ENCODE results near the gene RHBDL2. TPM values are rescaled to one million over a fixed set of nuclear protein-coding genes. Genes with fewer than 3 reads are reported as not detected.

RHBDL2 gene
- total and polyA plus RNA-seq, 10 of the 15 experiments (the other 5 are each of a cell fraction or from before 2014, with no cell fraction given): 0.05 TPM; not detected in 9

DNA sequence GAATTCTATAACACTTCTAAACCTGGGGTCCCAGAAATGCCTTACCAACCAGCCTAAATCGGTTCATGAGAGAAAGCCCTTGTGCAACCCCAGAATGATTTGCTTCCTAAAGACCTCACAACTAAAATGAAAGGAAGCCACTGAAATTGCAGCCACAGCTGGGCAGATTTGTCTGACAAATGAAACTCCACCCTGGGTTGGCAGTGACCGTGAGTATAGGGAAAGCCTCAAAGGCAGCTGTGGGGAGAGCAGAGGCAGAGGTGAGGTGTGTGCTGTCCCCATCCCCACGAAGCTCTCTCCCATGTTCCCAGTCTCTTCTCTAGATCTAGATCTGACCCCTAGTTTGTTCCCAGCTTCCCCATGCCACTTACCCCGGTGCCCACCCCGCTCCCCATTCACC, 23.1 kb downstream of the RHBDL2 start (continued):
- TF ChIP-seq CHD2 (IDR thresholded peaks at IDR 0.05; ENCODE audit: borderline replicate concordance, low read depth, low read length) (no peak), MEF2B (IDR thresholded peaks at IDR 0.05; ENCODE audit: partially characterized antibody, poor library complexity, severe bottlenecking) (no peak), CBX3 (IDR thresholded peaks at IDR 0.05; ENCODE audit: borderline replicate concordance, low read depth) (no peak), ZNF207 (IDR thresholded peaks at IDR 0.05; ENCODE audit: borderline replicate concordance) (no peak), NFIC (IDR thresholded peaks at IDR 0.05; ENCODE audit: low read depth, low read length) (no peak)
- TF ChIP-seq, protein P1, sequence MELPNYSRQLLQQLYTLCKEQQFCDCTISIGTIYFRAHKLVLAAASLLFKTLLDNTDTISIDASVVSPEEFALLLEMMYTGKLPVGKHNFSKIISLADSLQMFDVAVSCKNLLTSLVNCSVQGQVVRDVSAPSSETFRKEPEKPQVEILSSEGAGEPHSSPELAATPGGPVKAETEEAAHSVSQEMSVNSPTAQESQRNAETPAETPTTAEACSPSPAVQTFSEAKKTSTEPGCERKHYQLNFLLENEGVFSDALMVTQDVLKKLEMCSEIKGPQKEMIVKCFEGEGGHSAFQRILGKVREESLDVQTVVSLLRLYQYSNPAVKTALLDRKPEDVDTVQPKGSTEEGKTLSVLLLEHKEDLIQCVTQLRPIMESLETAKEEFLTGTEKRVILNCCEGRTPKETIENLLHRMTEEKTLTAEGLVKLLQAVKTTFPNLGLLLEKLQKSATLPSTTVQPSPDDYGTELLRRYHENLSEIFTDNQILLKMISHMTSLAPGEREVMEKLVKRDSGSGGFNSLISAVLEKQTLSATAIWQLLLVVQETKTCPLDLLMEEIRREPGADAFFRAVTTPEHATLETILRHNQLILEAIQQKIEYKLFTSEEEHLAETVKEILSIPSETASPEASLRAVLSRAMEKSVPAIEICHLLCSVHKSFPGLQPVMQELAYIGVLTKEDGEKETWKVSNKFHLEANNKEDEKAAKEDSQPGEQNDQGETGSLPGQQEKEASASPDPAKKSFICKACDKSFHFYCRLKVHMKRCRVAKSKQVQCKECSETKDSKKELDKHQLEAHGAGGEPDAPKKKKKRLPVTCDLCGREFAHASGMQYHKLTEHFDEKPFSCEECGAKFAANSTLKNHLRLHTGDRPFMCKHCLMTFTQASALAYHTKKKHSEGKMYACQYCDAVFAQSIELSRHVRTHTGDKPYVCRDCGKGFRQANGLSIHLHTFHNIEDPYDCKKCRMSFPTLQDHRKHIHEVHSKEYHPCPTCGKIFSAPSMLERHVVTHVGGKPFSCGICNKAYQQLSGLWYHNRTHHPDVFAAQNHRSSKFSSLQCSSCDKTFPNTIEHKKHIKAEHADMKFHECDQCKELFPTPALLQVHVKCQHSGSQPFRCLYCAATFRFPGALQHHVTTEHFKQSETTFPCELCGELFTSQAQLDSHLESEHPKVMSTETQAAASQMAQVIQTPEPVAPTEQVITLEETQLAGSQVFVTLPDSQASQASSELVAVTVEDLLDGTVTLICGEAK (IDR thresholded peaks at IDR 0.05; ENCODE audit: borderline replicate concordance): no peak

DNA sequence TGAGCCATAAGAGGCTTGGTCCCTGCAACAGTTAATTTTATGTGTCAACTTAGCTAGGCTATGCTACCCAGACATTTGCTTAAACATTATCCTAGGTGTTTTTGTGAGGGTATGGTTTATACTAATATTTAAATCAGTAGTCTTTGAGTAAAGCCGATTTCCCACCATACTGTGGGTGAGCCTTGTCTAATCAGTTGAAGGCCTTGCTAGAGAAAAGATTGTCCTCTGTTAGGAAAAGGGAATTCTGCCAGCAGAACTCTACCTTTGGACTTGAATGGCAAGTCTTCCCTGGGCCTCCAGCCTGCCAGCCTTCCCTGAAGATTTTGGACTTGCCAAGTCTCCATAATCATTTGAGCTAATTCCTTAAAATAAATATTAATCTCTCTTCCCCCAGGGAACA, 23.9 kb downstream of the RHBDL2 start:
- CTCF ChIA-PET: interaction anchor here (1.3 to 1.6 kb wide), 2 partner anchors 9 to 83 kb away, joined by 3 read pairs; no protein-coding TSS in a partner anchor

More for the DNA sequence above, 23.9 kb downstream of the RHBDL2 start:
- ChIA-PET POLR2A (no interaction called here), SMC1A (ENCODE audit: uncharacterized antibody, unreplicated experiment) (no interaction called here), RAD21 (ENCODE audit: unreplicated experiment) (no interaction called here)
- 79% methylated on average over 1 of the region's 1 CpG for WGBS (ENCODE audit: insufficient coverage, insufficient replicate concordance, low lambda C conversion rate, missing lambda C conversion rate)
- Histone ChIP-seq H3K79me2 (ENCODE audit: control insufficient read depth, insufficient read depth, low read length) (no peaks in the 10 kb centered on the region), H3K27ac (ENCODE audit: control insufficient read depth, insufficient read depth) (no peak overlapping the region), H2AFZ (ENCODE audit: control insufficient read depth, low read depth, low read length) (no peak overlapping the region), H4K20me1 (ENCODE audit: control insufficient read depth, insufficient read depth) (no peaks in the 10 kb centered on the region), H3K27me3 (replicated peaks in 1 of 2; ENCODE audit: control insufficient read depth in 2 of 2, insufficient read depth in 2 of 2, low read length in 1 of 2) (no peaks in the 10 kb centered on the region), H3K4me3 (no peak overlapping the region), H3K36me3 (ENCODE audit: control insufficient read depth in 2 of 2, insufficient read depth in 2 of 2, low read length in 1 of 2) (no peaks in the 10 kb centered on the region), H3K9ac (ENCODE audit: control insufficient read depth, insufficient read depth, low read length) (no peak overlapping the region), H3K4me2 (ENCODE audit: control insufficient read depth, insufficient read depth) (no peak overlapping the region), H3K9me3 (replicated peaks; ENCODE audit: control insufficient read depth, insufficient read depth, low read length) (no peaks in the 10 kb centered on the region), H3K4me1 (ENCODE audit: control insufficient read depth, insufficient read depth, low read length) (no peaks in the 10 kb centered on the region)
- intact Hi-C loops (cut with micrococcal nuclease; ENCODE audit: unreplicated experiment): no loop called here
- BruUV-seq (replicated peaks): no TSS peak
- in situ Hi-C loops (cut with MboI): no loop called here
- TF ChIP-seq, protein P2, sequence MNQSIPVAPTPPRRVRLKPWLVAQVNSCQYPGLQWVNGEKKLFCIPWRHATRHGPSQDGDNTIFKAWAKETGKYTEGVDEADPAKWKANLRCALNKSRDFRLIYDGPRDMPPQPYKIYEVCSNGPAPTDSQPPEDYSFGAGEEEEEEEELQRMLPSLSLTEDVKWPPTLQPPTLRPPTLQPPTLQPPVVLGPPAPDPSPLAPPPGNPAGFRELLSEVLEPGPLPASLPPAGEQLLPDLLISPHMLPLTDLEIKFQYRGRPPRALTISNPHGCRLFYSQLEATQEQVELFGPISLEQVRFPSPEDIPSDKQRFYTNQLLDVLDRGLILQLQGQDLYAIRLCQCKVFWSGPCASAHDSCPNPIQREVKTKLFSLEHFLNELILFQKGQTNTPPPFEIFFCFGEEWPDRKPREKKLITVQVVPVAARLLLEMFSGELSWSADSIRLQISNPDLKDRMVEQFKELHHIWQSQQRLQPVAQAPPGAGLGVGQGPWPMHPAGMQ (IDR thresholded peaks at IDR 0.05; ENCODE audit: borderline replicate concordance): no peak
- TF ChIP-seq, protein P3, sequence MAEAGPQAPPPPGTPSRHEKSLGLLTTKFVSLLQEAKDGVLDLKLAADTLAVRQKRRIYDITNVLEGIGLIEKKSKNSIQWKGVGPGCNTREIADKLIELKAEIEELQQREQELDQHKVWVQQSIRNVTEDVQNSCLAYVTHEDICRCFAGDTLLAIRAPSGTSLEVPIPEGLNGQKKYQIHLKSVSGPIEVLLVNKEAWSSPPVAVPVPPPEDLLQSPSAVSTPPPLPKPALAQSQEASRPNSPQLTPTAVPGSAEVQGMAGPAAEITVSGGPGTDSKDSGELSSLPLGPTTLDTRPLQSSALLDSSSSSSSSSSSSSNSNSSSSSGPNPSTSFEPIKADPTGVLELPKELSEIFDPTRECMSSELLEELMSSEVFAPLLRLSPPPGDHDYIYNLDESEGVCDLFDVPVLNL (IDR thresholded peaks at IDR 0.05; ENCODE audit: low read depth, low read length): no peak
- TF ChIP-seq RFX5 (IDR thresholded peaks at IDR 0.05; ENCODE audit: low read depth, low read length) (no peak), NR2C2 (IDR thresholded peaks at IDR 0.05; ENCODE audit: borderline replicate concordance, control insufficient read depth, insufficient read length, low read depth) (no peak), ZNF207 (IDR thresholded peaks at IDR 0.05; ENCODE audit: borderline replicate concordance) (no peak)
- TF ChIP-seq, protein P4, sequence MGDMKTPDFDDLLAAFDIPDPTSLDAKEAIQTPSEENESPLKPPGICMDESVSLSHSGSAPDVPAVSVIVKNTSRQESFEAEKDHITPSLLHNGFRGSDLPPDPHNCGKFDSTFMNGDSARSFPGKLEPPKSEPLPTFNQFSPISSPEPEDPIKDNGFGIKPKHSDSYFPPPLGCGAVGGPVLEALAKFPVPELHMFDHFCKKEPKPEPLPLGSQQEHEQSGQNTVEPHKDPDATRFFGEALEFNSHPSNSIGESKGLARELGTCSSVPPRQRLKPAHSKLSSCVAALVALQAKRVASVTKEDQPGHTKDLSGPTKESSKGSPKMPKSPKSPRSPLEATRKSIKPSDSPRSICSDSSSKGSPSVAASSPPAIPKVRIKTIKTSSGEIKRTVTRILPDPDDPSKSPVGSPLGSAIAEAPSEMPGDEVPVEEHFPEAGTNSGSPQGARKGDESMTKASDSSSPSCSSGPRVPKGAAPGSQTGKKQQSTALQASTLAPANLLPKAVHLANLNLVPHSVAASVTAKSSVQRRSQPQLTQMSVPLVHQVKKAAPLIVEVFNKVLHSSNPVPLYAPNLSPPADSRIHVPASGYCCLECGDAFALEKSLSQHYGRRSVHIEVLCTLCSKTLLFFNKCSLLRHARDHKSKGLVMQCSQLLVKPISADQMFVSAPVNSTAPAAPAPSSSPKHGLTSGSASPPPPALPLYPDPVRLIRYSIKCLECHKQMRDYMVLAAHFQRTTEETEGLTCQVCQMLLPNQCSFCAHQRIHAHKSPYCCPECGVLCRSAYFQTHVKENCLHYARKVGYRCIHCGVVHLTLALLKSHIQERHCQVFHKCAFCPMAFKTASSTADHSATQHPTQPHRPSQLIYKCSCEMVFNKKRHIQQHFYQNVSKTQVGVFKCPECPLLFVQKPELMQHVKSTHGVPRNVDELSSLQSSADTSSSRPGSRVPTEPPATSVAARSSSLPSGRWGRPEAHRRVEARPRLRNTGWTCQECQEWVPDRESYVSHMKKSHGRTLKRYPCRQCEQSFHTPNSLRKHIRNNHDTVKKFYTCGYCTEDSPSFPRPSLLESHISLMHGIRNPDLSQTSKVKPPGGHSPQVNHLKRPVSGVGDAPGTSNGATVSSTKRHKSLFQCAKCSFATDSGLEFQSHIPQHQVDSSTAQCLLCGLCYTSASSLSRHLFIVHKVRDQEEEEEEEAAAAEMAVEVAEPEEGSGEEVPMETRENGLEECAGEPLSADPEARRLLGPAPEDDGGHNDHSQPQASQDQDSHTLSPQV (IDR thresholded peaks at IDR 0.05): no peak
- no peak for ATAC-seq
- DNase-seq (ENCODE audit: low read depth, low spot score): no peak
- FAIRE-seq: no peak
